M059J (cell line): Measurements from ENCODE around the gene CANX. TPM values are rescaled to one million over a fixed set of nuclear protein-coding genes. Genes with fewer than 3 reads are reported as not detected.

Experiments used
- DNase-seq: peaks from one replicate; pipeline ENCODE4 v3.0.0-alpha.2; 2012; ENCODE audit warnings: low read depth
- total RNA-seq: library from RNA; depleted of rRNA; stranded (reverse); fragments of >200 nt; shearing (Covaris generic); gene quantifications from 2 replicates; pipeline ENCODE4 v1.2.3, GENCODE V29; 2014; rRNA removed

The CANX gene
- total RNA-seq, 1 experiment from 2014 or later = 681 TPM

DNA sequence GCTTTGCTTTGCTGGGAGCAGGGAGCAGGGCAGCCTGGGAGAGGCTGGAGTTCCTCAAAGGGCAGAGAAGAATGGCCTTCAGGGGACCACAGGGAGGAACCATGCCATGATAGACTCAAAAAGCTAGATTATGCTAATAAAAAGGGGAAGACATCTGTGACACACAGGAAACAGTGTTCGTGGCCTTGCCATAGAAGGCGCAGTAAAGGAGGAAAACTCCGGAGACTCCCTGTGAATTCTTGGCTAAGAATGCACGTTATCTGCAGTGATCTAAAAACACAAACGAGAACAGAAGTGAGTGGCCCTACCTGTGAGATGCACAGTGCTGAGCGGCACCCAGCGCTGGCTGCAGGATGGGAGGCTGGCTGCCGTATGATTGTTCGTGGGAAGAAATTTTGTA is 79.1 kb downstream of the CANX start:
- no peak for DNase-seq

DNA sequence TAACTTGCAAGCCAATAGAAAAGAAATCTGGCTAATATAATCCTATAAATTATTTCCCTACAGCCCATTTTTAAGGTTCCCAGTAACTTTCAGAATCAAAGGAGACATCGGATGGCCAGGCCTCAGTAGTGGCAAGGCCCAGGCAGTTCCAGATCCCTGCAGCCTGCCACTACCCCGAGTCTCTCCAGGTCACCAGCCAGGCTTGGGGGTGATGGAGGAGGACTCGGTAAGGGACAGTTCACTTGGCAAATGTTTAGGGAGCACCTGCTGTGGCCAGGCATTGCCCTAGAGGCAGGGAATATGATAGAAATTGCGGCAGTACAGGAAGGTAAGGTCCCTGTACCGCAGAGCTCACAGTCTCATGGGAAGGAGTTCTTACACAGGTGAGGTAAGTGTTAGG is 79.8 kb downstream of the CANX start:
- DNase-seq = no peak

DNA sequence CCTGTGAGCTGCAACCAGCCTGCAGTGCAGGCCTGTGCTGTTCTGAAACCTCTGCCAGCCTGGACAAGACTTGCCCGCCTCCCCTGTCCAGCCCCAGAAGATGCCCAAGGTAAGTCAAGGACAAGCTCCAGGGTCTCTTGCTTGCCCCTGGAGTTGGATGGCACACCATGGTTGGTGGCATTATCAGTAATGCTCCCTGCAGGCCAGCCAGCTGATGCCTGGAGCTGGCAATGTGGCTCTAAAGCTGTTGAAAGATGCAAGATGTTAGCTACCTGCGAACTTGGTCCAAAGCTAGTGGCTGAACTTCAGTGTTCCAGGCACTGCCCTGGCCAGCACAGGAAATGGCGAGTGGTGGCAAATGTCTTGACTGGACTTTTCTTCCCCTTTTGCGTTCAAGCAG is 81.1 kb downstream of the CANX start:
- DNase-seq = no peak

DNA sequence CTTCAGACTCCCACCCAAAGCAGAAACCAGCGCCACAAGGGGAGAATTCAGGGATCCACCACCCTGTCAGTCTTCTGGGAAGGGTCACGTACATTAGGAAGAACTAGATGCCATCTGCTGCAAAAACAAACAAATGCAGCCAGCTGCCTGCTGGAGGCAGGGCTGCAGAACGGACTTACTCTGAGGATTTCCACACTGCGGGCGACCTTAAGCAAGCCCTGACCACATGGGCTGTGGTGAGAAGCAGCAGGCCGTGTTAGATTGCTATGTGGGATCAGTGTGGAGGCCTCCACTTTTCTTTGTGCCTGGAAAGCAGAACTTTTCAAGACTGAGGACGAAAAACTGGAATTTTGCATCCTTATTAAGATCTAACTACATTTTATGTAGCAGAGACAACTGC is 81.6 kb downstream of the CANX start:
- DNase-seq = no peak

Other genes with a start within 250 kb of the CANX start
- gene RUFY1, start 148.4 kb upstream of the CANX start, total RNA-seq = 25.5 and 38.3 TPM in 2 replicates
- 265 and 317 TPM in 2 replicates for gene HNRNPH1, start 75.3 kb upstream of the CANX start, total RNA-seq
- not detected in 2 replicates for gene CBY3, start 17.9 kb upstream of the CANX start, total RNA-seq
- 7.5 and 17.2 TPM in 2 replicates for gene MAML1, start 33.9 kb downstream of the CANX start, total RNA-seq
- gene LTC4S, start 95.0 kb downstream of the CANX start, total RNA-seq = not detected in 2 replicates
- 146 and 187 TPM in 2 replicates for gene MGAT4B, start 107.9 kb downstream of the CANX start, total RNA-seq
- gene SQSTM1, start 121.9 kb downstream of the CANX start, total RNA-seq = 390 and 442 TPM in 2 replicates
- 11.3 and 13.2 TPM in 2 replicates for gene MRNIP, start 159.8 kb downstream of the CANX start, total RNA-seq
- 43.5 and 62.4 TPM in 2 replicates for gene TBC1D9B, start 208.9 kb downstream of the CANX start, total RNA-seq